ENCODE results near the gene WASHC3.

- no peak for TF ChIP-seq CTCF (IDR thresholded peaks at IDR 0.05; ENCODE audit: borderline replicate concordance, extremely low read depth, low read length, poor library complexity, severe bottlenecking)
- no peak for TF ChIP-seq EZH2 (IDR thresholded peaks at IDR 0.05; ENCODE audit: borderline replicate concordance, low read depth, low read length, severe bottlenecking)
Observed at GRCh38 chr12:102064476-102064875, 2.7 kb upstream of the WASHC3 start.

All from DND-41 (cell line).